ENCODE measurements around the gene CDC5L. TPM values are rescaled to one million over a fixed set of nuclear protein-coding genes. Genes with fewer than 3 reads are reported as not detected.
A peak's percentile ranks its signal among the peaks of the same experiment; 100 is the strongest.

Gene CDC5L
- total and polyA plus RNA-seq, 8 donors = 2.9 to 11.4 (median 7.5) TPM

DNA sequence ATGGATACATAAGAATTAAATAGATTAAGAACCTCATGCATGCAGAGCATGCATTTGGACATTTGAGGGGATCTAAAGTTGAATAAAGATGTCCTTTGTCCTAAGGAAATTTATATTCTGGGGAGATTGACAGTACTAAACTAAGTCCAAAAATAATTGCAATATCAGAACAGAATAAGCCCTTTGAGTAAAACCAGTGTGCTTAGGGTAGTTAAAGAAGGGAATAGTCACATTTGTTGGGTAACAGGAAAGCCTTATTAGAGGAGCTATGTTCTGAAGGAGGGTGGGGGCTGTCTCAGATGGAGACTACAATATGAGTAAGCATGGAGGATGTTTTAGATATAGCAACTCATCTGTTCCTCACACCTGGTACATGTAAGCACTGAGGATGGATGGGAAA lies 35.8 kb downstream of the CDC5L start:
- no peak for FAIRE-seq
- TF ChIP-seq, protein P1, sequence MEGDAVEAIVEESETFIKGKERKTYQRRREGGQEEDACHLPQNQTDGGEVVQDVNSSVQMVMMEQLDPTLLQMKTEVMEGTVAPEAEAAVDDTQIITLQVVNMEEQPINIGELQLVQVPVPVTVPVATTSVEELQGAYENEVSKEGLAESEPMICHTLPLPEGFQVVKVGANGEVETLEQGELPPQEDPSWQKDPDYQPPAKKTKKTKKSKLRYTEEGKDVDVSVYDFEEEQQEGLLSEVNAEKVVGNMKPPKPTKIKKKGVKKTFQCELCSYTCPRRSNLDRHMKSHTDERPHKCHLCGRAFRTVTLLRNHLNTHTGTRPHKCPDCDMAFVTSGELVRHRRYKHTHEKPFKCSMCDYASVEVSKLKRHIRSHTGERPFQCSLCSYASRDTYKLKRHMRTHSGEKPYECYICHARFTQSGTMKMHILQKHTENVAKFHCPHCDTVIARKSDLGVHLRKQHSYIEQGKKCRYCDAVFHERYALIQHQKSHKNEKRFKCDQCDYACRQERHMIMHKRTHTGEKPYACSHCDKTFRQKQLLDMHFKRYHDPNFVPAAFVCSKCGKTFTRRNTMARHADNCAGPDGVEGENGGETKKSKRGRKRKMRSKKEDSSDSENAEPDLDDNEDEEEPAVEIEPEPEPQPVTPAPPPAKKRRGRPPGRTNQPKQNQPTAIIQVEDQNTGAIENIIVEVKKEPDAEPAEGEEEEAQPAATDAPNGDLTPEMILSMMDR (IDR thresholded peaks at IDR 0.05) = no peak
- Histone ChIP-seq H3K27ac (no peak overlapping the region), H3K36me3 (peaks cover 0 to 48% (median 27%) of the 10 kb centered on the region in 3 donors), H3K4me3 (no peak overlapping the region), H3K4me1 (peaks cover 3 to 9% (median 7%) of the 10 kb centered on the region in 3 donors), H3K27me3 (no peaks in the 10 kb centered on the region), H3K9me3 (no peaks in the 10 kb centered on the region)
- no peak for DNase-seq
- intact Hi-C loops (cut with DNase I) = no loop called here
- ATAC-seq = no peak

DNA sequence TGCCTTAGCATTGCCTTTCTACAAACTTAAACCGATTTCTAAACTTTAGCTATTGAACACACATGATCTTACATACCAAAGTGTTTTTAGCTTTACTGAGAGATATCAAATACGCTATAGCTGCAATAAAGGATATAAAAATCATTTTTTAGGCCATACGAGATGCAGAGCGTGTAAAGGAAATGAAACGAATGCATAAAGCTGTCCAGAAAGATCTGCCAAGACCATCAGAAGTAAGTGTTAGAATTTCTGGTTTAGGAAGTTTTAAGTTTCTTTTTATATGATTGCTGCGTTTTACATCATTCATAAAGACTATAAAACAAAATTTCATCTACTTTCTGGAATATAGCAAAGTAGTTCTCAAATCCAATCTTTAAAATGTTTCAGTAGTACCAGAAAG lies 38.4 kb downstream of the CDC5L start:
- Histone ChIP-seq H3K9me3 (no peaks in the 10 kb centered on the region), H3K36me3 (peaks cover 0 to 40% (median 20%) of the 10 kb centered on the region in 3 donors), H3K27ac (no peak overlapping the region), H3K4me1 (peaks cover 3 to 9% (median 7%) of the 10 kb centered on the region in 3 donors), H3K27me3 (no peaks in the 10 kb centered on the region), H3K4me3 (no peak overlapping the region)
- intact Hi-C loops (cut with DNase I) = no loop called here
- ATAC-seq (no peak), FAIRE-seq (no peak), DNase-seq (no peak)
- TF ChIP-seq, protein P1 (IDR thresholded peaks at IDR 0.05) = no peak
- WGBS, 2 donors = 95% methylated on average over 6 of the region's 6 CpGs

DNA sequence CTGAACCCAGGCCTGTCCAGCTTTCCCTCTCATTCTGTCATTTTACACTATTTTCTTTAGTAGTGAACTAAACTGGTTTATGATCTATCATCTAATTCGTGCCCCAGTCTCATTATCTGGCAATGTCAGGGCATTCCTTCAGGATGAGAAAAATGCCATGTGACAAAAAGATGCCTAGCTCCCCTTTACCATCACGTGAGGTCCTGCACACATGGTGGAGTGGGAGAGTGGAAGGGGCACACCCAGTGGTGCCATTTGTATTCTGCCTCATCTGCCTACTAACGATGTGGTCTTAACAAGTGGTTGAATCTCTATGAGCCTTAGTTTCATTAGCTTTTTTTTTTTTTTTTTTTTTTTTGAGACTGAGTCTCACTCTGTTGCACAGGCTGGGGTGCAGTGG lies 41.2 kb downstream of the CDC5L start:
- FAIRE-seq = no peak
- H3K4me1 ChIP-seq = peaks cover 6 to 23% (median 18%) of the 10 kb centered on the region in 3 donors
- intact Hi-C loops (cut with DNase I) = no loop called here
- H3K4me3 ChIP-seq = no peak overlapping the region
- 65 to 66% methylated on average over 3 of the region's 3 CpGs for WGBS, 2 donors
- TF ChIP-seq, protein P1 (IDR thresholded peaks at IDR 0.05) = no peak
- H3K9me3 ChIP-seq = no peaks in the 10 kb centered on the region
- no peak for DNase-seq
- no peak for ATAC-seq
- H3K27me3 ChIP-seq = no peaks in the 10 kb centered on the region
- H3K27ac ChIP-seq = no peak overlapping the region
- peaks cover 0 to 40% (median 20%) of the 10 kb centered on the region in 3 donors for H3K36me3 ChIP-seq

DNA sequence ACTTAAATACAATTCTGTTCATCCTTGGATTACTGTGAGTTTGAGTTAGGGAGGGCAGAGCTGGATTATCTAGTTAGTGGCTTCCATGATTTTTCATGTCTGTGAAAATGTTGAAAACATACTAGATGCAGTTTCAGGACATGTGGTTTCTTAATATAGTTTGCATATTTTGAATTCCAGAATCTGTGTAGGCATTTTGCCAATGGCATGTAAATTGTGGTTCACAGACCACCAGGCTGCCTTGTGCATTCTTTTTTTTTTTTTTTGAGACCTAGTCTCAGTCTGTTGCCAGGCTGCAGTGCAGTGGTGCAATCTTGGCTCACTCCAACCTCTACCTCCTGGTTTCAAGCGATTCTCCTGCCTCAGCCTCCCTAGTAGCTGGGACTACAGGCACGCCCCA lies 42.8 kb downstream of the CDC5L start:
- Histone ChIP-seq H3K36me3 (peaks cover 0 to 25% (median 10%) of the 10 kb centered on the region in 3 donors), H3K27ac (no peak overlapping the region), H3K4me3 (no peak overlapping the region), H3K9me3 (no peaks in the 10 kb centered on the region), H3K4me1 (peaks cover 6 to 23% (median 18%) of the 10 kb centered on the region in 3 donors), H3K27me3 (no peaks in the 10 kb centered on the region)
- TF ChIP-seq, protein P1 (IDR thresholded peaks at IDR 0.05) = no peak
- FAIRE-seq (no peak), ATAC-seq (no peak), DNase-seq (no peak)
- 91% methylated on average over 2 of the region's 2 CpGs for WGBS, 2 donors
- intact Hi-C loops (cut with DNase I) = no loop called here

DNA sequence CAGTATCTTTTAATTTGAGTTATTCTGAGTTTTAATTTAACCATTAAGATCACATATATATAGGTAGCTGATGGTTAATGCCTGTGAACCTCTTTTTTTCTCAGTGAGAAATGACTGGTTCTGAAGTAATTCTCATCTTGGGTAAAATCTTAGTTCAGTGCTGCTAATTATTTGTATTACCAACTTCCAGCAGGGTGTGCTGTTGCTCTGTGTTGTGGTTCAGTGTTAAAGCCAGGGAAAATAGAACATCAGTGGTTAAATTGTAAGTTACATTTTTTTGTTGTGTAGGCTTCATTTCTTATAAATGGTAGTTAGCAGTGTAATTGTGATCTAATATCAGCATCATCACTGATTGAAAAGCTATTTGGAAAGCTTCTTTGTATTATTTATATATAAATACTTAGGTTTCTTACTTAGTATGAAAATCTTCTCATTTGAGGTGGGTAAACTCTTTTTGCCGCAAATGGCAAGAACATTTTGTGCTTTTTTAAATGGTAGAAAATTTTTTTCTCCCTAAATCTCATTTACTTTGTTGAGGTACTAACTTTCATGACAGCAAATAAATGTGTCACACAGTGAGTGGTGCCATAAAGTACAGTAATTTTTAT lies 43.7 kb downstream of the CDC5L start:
- DNase-seq (peak in 2 of 6 donors; percentile 17 to 52), ATAC-seq (peak; percentile 83 to 91 (median 89)), FAIRE-seq (peak; percentile 17)
- no peaks in the 10 kb centered on the region for H3K9me3 ChIP-seq
- WGBS, 2 donors = 86 to 88% methylated on average over 1 of the region's 1 CpG
- intact Hi-C loops (cut with DNase I) = no loop called here
- H3K4me1 ChIP-seq = peaks cover 6 to 23% (median 18%) of the 10 kb centered on the region in 3 donors
- H3K4me3 ChIP-seq = no peak overlapping the region
- H3K27ac ChIP-seq = no peak overlapping the region
- H3K36me3 ChIP-seq = peaks cover 0 to 16% (median 5%) of the 10 kb centered on the region in 3 donors
- TF ChIP-seq, protein P1 (IDR thresholded peaks at IDR 0.05) = peak; percentile 26 to 46 (median 44)
- no peaks in the 10 kb centered on the region for H3K27me3 ChIP-seq
